AG09309 (cell line): Measurements from ENCODE around the gene FAM227A.

Source experiments
- DNase-seq: peaks from one replicate; pipeline ENCODE4 v3.0.0-alpha.2; 2010; ENCODE audit warnings: low read depth
- H3K4me3 ChIP-seq: 2 replicates; pipeline ENCODE4 v1.5.1; 2011; ENCODE audit warnings: mild to moderate bottlenecking, low read depth, low read length, moderate library complexity; ENCODE audit not compliant: control insufficient read depth
- CTCF ChIP-seq: IDR thresholded peaks from 2 replicates; pipeline ENCODE4 v1.5.1; 2011; ENCODE audit warnings: mild to moderate bottlenecking, low read depth, low read length, inconsistent platforms; ENCODE audit not compliant: insufficient read depth, control insufficient read depth; ENCODE audit errors: missing control alignments

The FAM227A gene

GRCh38 chr22:38549101-38549894 lies 106.9 kb downstream of the FAM227A start:
- no peak overlapping the region for H3K4me3 ChIP-seq
- no peak for DNase-seq
- TF ChIP-seq CTCF, result no peak

- no peak for DNase-seq
- no peak overlapping the region for H3K4me3 ChIP-seq
- no peak for TF ChIP-seq CTCF
These were observed 115.5 kb downstream of the FAM227A start for GRCh38 chr22:38540701-38541100.

- TF ChIP-seq CTCF, result no peak
- no peak for DNase-seq
- no peak overlapping the region for H3K4me3 ChIP-seq
These were observed 124.8 kb downstream of the FAM227A start for GRCh38 chr22:38531251-38531938.
